BJ (cell line): ENCODE results near the gene KCNK5. TPM values are rescaled to one million over a fixed set of nuclear protein-coding genes. Genes with fewer than 3 reads are reported as not detected.

Source experiments
- CTCF ChIA-PET: fragments of 350-600 bp; formaldehyde crosslinking; extraction: SDS; loops from one replicate; lab custom pipeline; 2021; ENCODE audit warnings: antibody characterized with exemption, inconsistent platforms; lab: Yijun Ruan, JAX
- POLR2A ChIA-PET: fragments of 300-600 bp; sonication (Branson Sonifier 250); formaldehyde crosslinking; extraction: SDS; loops from one replicate; lab custom pipeline; 2021; ENCODE audit warnings: antibody characterized with exemption; lab: Charles Lee
- DNase-seq: peaks from one replicate; pipeline ENCODE4 v3.0.0-alpha.2; 2011; ENCODE audit warnings: low read depth
- H3K27me3 ChIP-seq: 2 replicates; pipeline ENCODE4 v1.6.0; 2011; ENCODE audit warnings: low read length; ENCODE audit not compliant: control insufficient read depth, insufficient read depth
- H3K36me3 ChIP-seq: 2 replicates; pipeline ENCODE4 v1.5.1; 2011; ENCODE audit warnings: low read length; ENCODE audit not compliant: control insufficient read depth, insufficient read depth
- H3K4me3 ChIP-seq: 2 replicates; pipeline ENCODE4 v1.5.1; 2011; ENCODE audit warnings: low read depth, mild to moderate bottlenecking, control low read depth, low read length
- polyA plus RNA-seq: library from polyadenylated mRNA; depleted of rRNA; stranded (reverse); fragments of >200 nt; gene quantifications from 2 replicates; pipeline ENCODE4 v1.2.3, GENCODE V29; 2011
- TF ChIP-seq, protein P1 (sequence below): IDR thresholded peaks from 2 replicates; pipeline ENCODE4 v1.5.1; 2011; ENCODE audit warnings: low read depth, mild to moderate bottlenecking, control low read depth, inconsistent platforms, low read length, moderate library complexity; ENCODE audit not compliant: insufficient read depth

The KCNK5 gene
- polyA plus RNA-seq, 1 experiment = not detected

DNA sequence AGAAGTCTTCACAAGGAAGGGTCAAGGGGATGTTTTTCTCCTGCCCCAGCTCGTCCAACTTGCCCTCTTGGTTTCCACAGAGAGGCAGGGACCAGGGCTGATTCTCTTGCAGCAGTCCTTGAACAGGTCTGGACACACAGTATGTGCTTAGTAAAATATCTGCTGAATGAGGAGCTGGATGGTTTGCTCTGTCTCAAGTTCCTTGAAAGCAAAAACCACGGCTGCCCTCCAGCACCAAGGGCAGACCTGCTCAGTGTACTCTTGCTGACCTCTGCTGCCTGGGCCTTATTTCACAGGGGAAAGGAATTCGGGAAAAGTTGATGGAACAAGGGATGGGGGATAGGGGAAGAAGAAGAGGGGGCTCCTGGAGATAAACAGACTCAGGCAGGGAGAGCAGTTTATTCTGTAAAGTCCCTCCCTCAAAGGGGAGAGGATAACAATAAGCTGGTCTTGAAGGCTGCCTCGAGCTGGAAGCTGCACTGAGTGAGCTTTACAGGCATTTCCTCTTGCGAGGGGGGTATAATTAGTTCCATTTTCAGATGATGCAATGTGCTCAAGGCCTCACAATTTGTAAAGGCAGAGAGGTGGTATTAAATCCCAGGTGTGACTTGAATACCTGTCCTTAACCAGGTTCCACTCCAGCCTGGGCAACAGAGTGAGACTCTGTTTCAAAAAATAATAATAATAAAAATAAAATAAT lies 10.3 kb downstream of the KCNK5 start:
- TF ChIP-seq, protein P1, sequence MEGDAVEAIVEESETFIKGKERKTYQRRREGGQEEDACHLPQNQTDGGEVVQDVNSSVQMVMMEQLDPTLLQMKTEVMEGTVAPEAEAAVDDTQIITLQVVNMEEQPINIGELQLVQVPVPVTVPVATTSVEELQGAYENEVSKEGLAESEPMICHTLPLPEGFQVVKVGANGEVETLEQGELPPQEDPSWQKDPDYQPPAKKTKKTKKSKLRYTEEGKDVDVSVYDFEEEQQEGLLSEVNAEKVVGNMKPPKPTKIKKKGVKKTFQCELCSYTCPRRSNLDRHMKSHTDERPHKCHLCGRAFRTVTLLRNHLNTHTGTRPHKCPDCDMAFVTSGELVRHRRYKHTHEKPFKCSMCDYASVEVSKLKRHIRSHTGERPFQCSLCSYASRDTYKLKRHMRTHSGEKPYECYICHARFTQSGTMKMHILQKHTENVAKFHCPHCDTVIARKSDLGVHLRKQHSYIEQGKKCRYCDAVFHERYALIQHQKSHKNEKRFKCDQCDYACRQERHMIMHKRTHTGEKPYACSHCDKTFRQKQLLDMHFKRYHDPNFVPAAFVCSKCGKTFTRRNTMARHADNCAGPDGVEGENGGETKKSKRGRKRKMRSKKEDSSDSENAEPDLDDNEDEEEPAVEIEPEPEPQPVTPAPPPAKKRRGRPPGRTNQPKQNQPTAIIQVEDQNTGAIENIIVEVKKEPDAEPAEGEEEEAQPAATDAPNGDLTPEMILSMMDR = no peak

DNA sequence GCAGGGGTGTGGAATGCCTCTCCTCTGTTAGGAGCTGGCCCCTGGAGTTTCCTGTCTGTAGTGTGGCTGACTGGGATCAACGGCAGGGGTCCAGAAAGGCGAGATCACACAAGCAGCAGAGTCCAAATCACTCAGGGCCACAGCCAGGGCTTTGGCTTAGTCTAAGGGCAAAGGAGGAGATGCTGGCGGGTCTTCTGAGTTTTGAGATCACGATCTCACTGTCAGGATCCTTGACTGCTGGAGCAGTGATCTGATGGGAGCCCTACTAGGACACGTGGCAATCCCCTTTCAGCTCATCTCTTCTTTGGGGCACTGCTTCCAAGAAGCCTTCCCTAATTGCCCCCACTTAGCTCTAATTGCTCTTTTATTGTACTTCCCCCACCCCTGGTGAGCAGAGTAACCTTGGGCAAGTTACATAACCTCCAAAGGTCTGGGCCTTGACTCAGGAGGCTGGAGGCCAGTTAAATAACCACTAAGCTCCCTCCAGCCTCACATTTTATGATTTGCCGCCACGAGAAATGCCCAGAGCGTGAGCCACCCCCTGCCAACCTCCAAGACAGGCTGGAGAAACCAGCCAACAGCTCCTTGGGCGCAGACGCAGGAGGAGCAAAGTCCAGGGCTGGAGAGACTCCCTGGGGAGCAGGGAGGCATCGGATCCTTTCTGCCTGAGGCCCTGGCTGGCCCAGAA lies 12.0 kb downstream of the KCNK5 start:
- no peaks in the 10 kb centered on the region for H3K36me3 ChIP-seq
- ChIA-PET POLR2A (no interaction called here), CTCF (interaction anchor here (1.0 kb wide), 1 partner anchor 92 kb away, joined by 3 read pairs; no protein-coding TSS in a partner anchor)
- DNase-seq = no peak
- no peak overlapping the region for H3K4me3 ChIP-seq
- H3K27me3 ChIP-seq = no peaks in the 10 kb centered on the region
- TF ChIP-seq, protein P1 = no peak

More for the DNA sequence above, 10.3 kb downstream of the KCNK5 start:
- no peaks in the 10 kb centered on the region for H3K36me3 ChIP-seq
- CTCF ChIA-PET = interaction anchor here (1.1 to 1.2 kb wide), 2 partner anchors 14 to 82 kb away, joined by 3 read pairs; no protein-coding TSS in a partner anchor
- H3K4me3 ChIP-seq = no peak overlapping the region
- no peaks in the 10 kb centered on the region for H3K27me3 ChIP-seq
- no peak for DNase-seq
- POLR2A ChIA-PET = no interaction called here

DNA sequence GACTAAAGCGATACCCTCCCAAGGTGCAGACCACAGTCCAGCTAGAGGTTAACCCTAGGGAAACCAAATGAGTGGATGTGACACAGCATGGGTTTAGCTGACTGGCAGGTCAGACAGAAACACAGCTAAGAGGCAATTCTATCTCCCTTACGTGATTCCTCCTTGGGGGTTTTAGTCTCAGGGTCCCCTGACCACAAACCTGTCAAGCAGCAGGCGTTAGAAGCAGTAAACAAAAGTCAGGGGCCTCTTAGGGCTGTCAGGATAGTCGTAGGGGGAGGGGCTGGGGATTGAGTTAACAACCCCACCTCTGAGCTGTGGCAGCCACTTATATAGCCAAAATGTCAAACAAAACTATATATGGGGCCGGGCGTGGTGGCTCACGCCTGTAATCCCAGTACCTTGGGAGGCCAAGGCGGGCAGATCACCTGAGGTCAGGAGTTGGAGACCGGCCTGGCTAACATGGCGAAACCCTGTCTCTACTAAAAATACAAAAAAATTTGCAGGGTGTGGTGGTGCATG lies 13.6 kb downstream of the KCNK5 start:
- POLR2A ChIA-PET = no interaction called here
- CTCF ChIA-PET = no interaction called here
- TF ChIP-seq, protein P1 = no peak
- Histone ChIP-seq H3K27me3 (no peaks in the 10 kb centered on the region), H3K36me3 (no peaks in the 10 kb centered on the region), H3K4me3 (no peak overlapping the region)
- no peak for DNase-seq

DNA sequence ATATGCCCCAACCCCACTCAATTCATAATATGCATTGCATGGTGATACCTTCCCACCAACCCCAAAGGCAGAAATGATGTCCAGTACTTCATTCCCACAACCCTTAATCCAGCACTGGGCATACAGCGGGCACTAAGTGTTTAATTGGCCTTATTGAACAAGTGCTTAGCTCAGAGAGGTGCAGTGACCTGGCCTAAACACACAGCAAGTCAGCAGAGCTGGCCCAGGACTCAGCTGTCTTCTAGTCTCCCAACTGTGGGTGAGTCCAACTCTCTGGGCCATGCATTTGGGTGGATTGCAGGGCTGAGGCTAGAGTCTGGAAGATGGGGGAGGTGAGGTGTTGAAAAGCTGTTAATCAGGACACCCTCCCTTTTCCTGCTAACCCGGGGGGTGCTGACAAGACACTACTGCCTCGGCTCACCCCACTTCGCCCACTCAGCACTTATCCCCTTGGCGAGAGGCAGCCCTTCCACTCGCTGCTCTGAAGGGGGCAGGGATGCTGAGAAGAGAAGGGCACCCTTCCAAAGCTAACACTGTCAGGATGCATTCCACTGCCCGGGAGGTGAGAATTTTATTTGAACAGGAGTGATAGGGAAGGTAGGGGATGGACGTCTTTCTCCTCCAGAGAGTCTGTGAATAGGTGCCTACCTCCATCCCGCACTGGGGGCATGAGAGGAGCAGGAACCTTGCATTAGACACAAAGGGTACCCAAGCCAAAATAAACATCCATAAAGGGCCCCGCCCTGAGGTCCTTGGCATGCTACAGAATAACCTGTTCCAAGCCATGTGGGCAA lies 14.2 kb downstream of the KCNK5 start:
- ChIA-PET POLR2A (no interaction called here), CTCF (interaction anchor here (1.2 kb wide), 1 partner anchor 88 kb away, joined by 3 read pairs; no protein-coding TSS in a partner anchor)
- Histone ChIP-seq H3K36me3 (no peaks in the 10 kb centered on the region), H3K4me3 (no peak overlapping the region), H3K27me3 (no peaks in the 10 kb centered on the region)
- no peak for DNase-seq
- TF ChIP-seq, protein P1 = no peak
